Activated gamma-delta T cell treated with anti-CD3 and anti-CD28 coated beads, Interleukin-2, amount 50 U/mL, for 16 hours (primary cell): ENCODE measurements around the gene KRTAP10-5.
"Not testable (repeated sequence)": the region's sequence is repeated elsewhere in the genome, so short reads cannot be mapped to it uniquely, and the experiment has no call there.

ENCODE experiments used
- DNase-seq: peaks from one replicate; pipeline ENCODE4 v3.0.0-alpha.2; 2020; ENCODE audit warnings: low read depth

KRTAP10-5 gene

DNA sequence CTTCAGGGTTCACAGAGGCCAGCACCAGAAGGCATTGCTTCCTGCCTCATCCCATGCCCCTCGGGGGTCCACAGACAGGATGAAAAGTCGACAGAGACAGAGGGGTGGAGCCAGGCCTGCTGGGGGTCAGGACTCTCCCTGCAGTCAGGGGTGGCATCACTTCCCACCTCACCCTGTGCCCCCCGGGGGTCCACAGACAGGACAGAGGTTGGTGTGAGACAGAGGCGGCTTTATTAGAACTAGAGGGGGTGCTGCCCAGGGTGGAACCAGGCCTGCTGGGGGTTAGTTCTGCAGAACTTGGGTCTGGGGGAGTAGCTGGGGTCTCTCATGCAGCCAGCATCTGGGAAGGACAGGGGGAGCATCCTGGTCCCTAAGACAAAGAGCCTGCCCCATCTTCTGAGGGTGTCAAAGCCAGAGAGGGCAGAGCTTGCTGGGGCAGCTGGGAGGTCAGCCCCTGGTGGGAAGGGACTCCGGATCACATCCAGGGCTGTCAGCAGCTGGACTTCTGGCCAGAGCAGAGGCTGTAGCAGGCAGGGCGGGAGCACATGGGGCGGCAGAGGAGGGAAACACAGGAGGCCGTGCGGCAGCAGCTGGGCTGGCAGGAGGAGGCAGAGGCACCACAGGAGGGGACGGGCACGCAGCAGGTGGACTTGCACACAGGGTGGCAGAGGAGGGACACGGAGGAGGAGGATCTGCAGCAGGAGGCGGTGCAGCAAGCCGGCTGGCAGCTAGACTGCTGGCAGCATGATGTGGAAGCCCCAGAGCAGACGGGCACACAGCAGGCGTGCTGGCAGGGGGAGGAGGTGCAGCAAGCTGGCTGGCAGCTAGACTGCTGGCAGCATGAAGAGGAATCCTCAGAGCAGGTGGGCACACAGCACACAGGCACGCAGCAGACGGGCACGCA lies 10.7 kb upstream of the KRTAP10-5 start:
- not testable (repeated sequence) for DNase-seq

GRCh38 chr21:44590311-44590721 lies 9.9 kb upstream of the KRTAP10-5 start:
- DNase-seq = no peak

GRCh38 chr21:44589586-44590305 lies 9.3 kb upstream of the KRTAP10-5 start:
- DNase-seq = no peak

DNA sequence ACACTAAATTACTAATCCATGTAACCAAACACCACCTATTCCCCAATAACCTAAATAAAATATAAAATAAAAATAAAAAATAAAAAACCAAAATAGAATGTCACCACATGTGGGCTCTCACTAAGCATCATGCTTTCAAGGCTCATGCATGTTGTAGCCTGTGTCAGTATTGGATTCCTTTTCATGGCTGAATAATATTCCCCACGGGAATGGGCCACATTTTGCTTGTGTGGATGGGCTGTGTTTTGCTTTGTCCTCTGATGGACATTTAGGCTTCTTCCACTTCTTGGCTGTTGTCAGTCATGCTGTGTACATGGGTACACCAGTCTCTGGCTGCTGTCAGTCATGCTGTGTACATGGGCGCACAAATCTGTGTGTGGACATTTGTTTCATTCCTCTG lies 8.7 kb upstream of the KRTAP10-5 start:
- DNase-seq = no peak

DNA sequence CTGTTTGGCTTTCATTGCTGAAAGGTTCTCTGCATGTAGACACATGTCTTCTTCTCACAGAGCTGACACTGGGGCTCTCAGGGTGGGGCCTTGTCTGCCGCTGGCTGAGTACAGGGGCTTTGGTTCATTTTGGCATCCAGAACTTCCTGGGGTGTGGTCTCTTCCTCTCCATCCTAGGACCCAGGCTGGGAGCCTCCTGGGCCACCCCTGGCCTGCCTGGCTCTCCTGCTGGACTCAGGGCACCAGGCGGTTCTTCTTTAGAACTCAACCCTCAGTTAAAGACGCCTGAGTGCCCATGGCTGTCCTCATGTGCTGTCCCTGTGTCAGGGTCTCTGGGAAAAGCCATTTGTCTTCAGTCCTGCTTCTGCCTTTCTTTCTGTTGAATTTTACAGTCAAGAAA lies 5.5 kb upstream of the KRTAP10-5 start:
- DNase-seq = no peak

GRCh38 chr21:44583800-44584147 lies 3.4 kb upstream of the KRTAP10-5 start:
- no peak for DNase-seq

GRCh38 chr21:44583089-44583799 lies 2.8 kb upstream of the KRTAP10-5 start:
- DNase-seq = no peak

GRCh38 chr21:44582055-44582454 lies 1.7 kb upstream of the KRTAP10-5 start:
- no peak for DNase-seq

GRCh38 chr21:44581158-44581557 lies 754 bp upstream of the KRTAP10-5 start:
- DNase-seq = no peak

GRCh38 chr21:44579833-44580144 lies 615 bp downstream of the KRTAP10-5 start:
- DNase-seq = no peak

GRCh38 chr21:44579056-44579832 lies 1.2 kb downstream of the KRTAP10-5 start:
- no peak for DNase-seq

GRCh38 chr21:44578371-44579055 lies 1.9 kb downstream of the KRTAP10-5 start:
- DNase-seq = no peak

- no peak for DNase-seq
Measured at GRCh38 chr21:44576025-44576420, 4.4 kb downstream of the KRTAP10-5 start.

- no peak for DNase-seq
Measured at GRCh38 chr21:44575307-44576024, 4.9 kb downstream of the KRTAP10-5 start.

DNA sequence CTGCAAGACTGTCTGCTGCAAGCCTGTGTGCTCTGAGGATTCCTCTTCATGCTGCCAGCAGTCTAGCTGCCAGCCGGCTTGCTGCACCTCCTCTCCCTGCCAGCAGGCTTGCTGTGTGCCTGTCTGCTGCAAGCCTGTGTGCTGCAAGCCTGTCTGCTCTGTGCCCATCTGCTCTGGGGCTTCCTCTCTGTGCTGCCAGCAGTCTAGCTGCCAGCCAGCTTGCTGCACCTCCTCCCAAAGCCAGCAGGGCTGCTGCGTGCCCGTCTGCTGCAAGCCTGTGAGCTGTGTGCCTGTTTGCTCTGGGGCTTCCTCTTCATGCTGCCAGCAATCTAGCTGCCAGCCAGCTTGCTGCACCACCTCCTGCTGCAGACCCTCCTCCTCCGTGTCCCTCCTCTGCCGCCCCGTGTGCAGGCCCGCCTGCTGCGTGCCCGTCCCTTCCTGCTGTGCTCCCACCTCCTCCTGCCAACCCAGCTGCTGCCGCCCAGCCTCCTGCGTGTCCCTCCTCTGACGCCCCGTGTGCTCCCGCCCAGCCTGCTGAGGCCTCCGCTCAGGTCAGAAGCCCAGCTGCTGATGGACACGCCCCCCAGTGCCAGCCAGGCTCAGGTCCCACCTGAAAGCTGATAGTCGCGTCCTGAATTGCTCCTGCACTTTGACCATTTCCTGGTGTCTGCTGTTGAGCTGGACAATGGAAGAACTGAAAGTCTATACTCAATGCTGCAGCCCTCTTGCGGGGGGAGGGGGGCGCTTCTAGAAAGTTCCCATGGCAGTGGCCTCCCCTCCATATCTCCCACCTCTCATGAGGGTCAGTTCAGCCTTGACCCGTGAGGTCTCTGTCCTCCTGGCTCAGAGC lies 5.7 kb downstream of the KRTAP10-5 start:
- DNase-seq = no peak

DNA sequence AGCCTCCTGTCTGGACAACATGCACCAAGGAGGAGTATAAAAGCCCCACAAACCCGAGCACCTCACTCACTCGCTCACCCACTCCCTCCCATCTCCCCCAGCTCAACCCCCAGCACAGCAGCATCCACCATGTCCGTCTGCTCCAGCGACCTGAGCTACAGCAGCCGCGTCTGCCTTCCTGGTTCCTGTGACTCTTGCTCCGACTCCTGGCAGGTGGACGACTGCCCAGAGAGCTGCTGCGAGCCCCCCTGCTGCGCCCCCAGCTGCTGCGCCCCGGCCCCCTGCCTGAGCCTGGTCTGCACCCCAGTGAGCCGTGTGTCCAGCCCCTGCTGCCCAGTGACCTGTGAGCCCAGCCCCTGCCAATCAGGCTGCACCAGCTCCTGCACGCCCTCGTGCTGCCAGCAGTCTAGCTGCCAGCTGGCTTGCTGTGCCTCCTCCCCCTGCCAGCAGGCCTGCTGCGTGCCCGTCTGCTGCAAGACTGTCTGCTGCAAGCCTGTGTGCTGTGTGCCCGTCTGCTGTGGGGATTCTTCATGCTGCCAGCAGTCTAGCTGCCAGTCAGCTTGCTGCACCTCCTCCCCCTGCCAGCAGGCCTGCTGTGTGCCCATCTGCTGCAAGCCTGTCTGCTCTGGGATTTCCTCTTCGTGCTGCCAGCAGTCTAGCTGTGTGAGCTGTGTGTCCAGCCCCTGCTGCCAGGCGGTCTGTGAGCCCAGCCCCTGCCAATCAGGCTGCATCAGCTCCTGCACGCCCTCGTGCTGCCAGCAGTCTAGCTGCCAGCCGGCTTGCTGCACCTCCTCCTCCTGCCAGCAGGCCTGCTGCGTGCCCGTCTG lies 6.6 kb downstream of the KRTAP10-5 start, which contains the start of gene KRTAP10-4:
TSS of gene KRTAP10-4 (plus strand) at position 100 of the 827 bp plus-strand sequence. CDS start at position 130, 30 bp downstream.
- not testable (repeated sequence) for DNase-seq

DNA sequence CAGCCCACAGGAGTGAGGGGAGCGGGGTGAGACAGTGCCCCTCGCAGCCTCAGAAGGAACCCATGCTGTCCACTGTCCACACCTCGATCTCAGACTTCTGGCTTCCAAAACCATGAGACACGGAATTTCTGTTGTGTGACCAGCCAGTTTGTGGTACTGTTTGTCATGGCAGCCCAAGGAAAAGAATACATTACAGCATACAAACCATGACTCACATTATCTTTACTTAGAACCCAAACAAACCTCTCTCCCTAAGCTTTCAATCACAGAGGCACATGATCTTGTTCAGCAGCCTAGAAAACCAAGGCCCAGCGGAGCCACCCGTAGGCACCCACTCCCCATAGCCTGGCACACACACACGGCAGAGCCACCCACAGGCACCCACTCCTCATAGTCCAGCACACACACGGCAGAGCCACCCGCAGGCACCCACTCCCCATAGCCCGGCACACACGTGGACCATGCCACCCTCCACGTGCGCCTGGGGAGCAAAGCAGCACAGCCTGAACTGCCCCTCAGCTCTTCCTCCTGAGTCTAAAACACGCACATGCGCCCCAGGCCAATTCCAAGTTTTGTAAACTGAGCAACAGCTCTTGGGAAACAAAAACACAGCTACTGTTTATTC lies 7.3 kb downstream of the KRTAP10-5 start:
- no peak for DNase-seq
